ENCODE results near the gene ZSCAN9.

DNA sequence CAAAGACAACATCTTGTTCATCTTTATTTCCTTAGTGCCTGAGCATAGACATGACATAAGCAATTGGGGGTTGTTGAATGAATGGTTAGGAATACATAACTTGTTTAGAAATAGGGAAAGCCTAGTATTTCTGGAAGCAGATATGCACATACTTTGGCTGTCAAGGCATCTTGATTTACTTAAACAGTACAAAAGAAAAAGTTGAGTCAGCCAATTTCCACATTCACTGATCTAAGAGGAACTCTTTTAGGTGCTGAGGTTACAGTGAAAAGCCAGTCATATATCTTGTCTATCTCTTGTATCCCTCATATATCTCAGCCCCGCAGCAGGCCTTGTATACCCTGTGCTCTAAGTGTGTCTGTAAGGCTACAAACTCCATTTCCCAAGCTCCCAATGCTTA lies 15.4 kb downstream of the ZSCAN9 start:
- TF ChIP-seq POLR2A (IDR thresholded peaks at IDR 0.05; ENCODE audit: low read length) = no peak
- TF ChIP-seq GATA1 (IDR thresholded peaks at IDR 0.05; ENCODE audit: low read depth, low read length) = no peak
